HepG2 (cell line): ENCODE results near the gene CHKA. TPM values are rescaled to one million over a fixed set of nuclear protein-coding genes. Genes with fewer than 3 reads are reported as not detected.

Experiments
- ATAC-seq: fragments of 200-7000 bp; cut with Tn5 transposase; 3 replicates; pipeline ENCODE4 v1.9.1; 2020; ENCODE audit warnings: mild to moderate bottlenecking, moderate library complexity
- BruUV-seq: library from RNA; stranded (reverse); fragments of 400-500 nt; replicated peaks from 2 replicates; lab custom pipeline; 2021; lab: Mats Ljungman, UMichigan
- CTCF ChIA-PET: fragments of 300-600 bp; formaldehyde crosslinking; extraction: SDS; loops from one replicate; lab custom pipeline; 2021; ENCODE audit warnings: low total read pairs, inconsistent platforms, low intra/inter-chr PET ratio; lab: Yijun Ruan, JAX
- POLR2A ChIA-PET: fragments of 350-600 bp; sonication (Branson Sonifier 250); formaldehyde crosslinking; loops from one replicate; lab custom pipeline; 2020; ENCODE audit warnings: antibody characterized with exemption, inconsistent platforms; lab: Yijun Ruan, JAX
- DNase-seq: peaks from one replicate; pipeline ENCODE4 v3.0.0-alpha.2; 2015; ENCODE audit warnings: low spot score
- FAIRE-seq: peaks from 3 replicates; lab custom pipeline; 2011; peaks lifted over from hg19 to GRCh38; lab: Jason Lieb, UNC
- H2AFZ ChIP-seq: one replicate; pipeline ENCODE4 v1.6.1; 2011; ENCODE audit warnings: low read length, inconsistent platforms
- H3K27ac ChIP-seq: fragments of 300-600 bp; 3 replicates; pipeline ENCODE4 v1.8.0; 2011; ENCODE audit warnings: mixed run types, mild to moderate bottlenecking, mixed read lengths, low read length, inconsistent platforms; ENCODE audit not compliant: insufficient read depth; ENCODE audit errors: extremely low read length
- H3K27me3 ChIP-seq, 2 experiments: fragments of 200-600 bp in 1 of 2; 2 replicates in 1 of 2; 3 replicates in 1 of 2; pipeline versions ENCODE4 v1.6.0 to v1.8.0; 2011; ENCODE audit warnings: low read length in 2 of 2, mild to moderate bottlenecking in 2 of 2, moderate library complexity in 2 of 2, inconsistent platforms in 1 of 2; ENCODE audit not compliant: insufficient read depth in 2 of 2, control insufficient read depth in 1 of 2
- H3K36me3 ChIP-seq, 2 experiments: fragments of 200-600 bp in 1 of 2; replicated peaks in 1 of 2; 2 replicates in 1 of 2; 3 replicates in 1 of 2; pipeline versions ENCODE4 v1.5.1 to v1.8.0; 2011; ENCODE audit warnings: low read length in 2 of 2, inconsistent platforms in 1 of 2; ENCODE audit not compliant: insufficient read depth in 2 of 2, control insufficient read depth in 1 of 2
- H3K4me1 ChIP-seq: 2 replicates; pipeline ENCODE4 v1.5.1; 2012; ENCODE audit warnings: low read length, inconsistent platforms; ENCODE audit not compliant: insufficient read depth
- H3K4me2 ChIP-seq: 2 replicates; pipeline ENCODE4 v1.6.0; 2011; ENCODE audit warnings: low read depth, low read length, inconsistent platforms
- H3K4me3 ChIP-seq, 3 experiments: fragments of 200-600 bp in 1 of 3; sonication (generic), shearing (Covaris generic) in 1 of 3; replicated peaks in 1 of 3; 2 replicates each; pipeline ENCODE4 v1.5.1; 2011 to 2016; ENCODE audit warnings: low read length in 3 of 3, inconsistent platforms in 2 of 3, low read depth in 2 of 3, mild to moderate bottlenecking in 2 of 3, control low read depth in 1 of 3, mixed read lengths in 1 of 3; ENCODE audit not compliant: insufficient read depth in 1 of 3
- H3K79me2 ChIP-seq: one replicate; pipeline ENCODE4 v1.6.1; 2011; ENCODE audit warnings: low read length, inconsistent platforms; ENCODE audit not compliant: insufficient read depth
- H3K9ac ChIP-seq: 2 replicates; pipeline ENCODE4 v1.6.0; 2011; ENCODE audit warnings: mild to moderate bottlenecking, low read depth, low read length, inconsistent platforms; ENCODE audit not compliant: insufficient read depth
- H3K9me3 ChIP-seq: 2 replicates; pipeline ENCODE4 v1.5.1; 2012; ENCODE audit warnings: mild to moderate bottlenecking, low read length
- H4K20me1 ChIP-seq: 2 replicates; pipeline ENCODE4 v1.6.0; 2011; ENCODE audit warnings: inconsistent platforms, mild to moderate bottlenecking, low read length, moderate library complexity; ENCODE audit not compliant: insufficient read depth
- FOSL2 ChIP-seq: sonication (generic); formaldehyde crosslinking; IDR thresholded peaks from 2 replicates; pipeline ENCODE4 v1.4.0; 2020; ENCODE audit warnings: missing genetic modification reagents
- GMEB2 ChIP-seq: IDR thresholded peaks from 2 replicates; pipeline ENCODE4 v1.6.1; 2016; ENCODE audit warnings: missing biosample characterization, missing genetic modification reagents, low read depth
- KDM1A ChIP-seq: IDR thresholded peaks from 2 replicates; pipeline ENCODE4 v1.6.1; 2016; ENCODE audit warnings: missing compliant biosample characterization
- MLLT10 ChIP-seq: sonication (generic); formaldehyde crosslinking; IDR thresholded peaks from 2 replicates; pipeline ENCODE4 v1.4.0; 2020; ENCODE audit warnings: missing genetic modification reagents
- REPIN1 ChIP-seq: sonication (generic); formaldehyde crosslinking; IDR thresholded peaks from 2 replicates; pipeline ENCODE4 v1.8.0; 2022; ENCODE audit warnings: missing genetic modification reagents, low read depth, mild to moderate bottlenecking, borderline replicate concordance
- ZMYM3 ChIP-seq: sonication (generic); formaldehyde crosslinking; IDR thresholded peaks from 2 replicates; pipeline ENCODE4 v1.5.1; 2020; ENCODE audit warnings: mild to moderate bottlenecking, missing genetic modification reagents
- ZNF205 ChIP-seq: IDR thresholded peaks from 2 replicates; pipeline ENCODE4 v1.6.1; 2018; ENCODE audit warnings: missing biosample characterization, missing genetic modification reagents
- ZNF337 ChIP-seq: sonication (generic); formaldehyde crosslinking; IDR thresholded peaks from 2 replicates; pipeline ENCODE4 v1.5.1; 2020; ENCODE audit warnings: missing genetic modification reagents, low read depth, mild to moderate bottlenecking, borderline replicate concordance
- ZNF597 ChIP-seq: sonication (generic); formaldehyde crosslinking; IDR thresholded peaks from 2 replicates; pipeline ENCODE4 v1.5.0; 2020; ENCODE audit warnings: missing genetic modification reagents
- ZNF629 ChIP-seq: sonication (generic); formaldehyde crosslinking; conservative IDR thresholded peaks from 2 replicates; pipeline ENCODE4 v1.5.0; 2020; ENCODE audit warnings: missing genetic modification reagents
- WGBS: methylation state at CpG from one replicate; pipeline ENCODE4 v1.1.6; 2017; ENCODE audit warnings: low lambda C conversion rate; 5-methylcytosine and 5-hydroxymethylcytosine counted together
- in situ Hi-C: cut with HindIII; loops from 2 replicates; pipeline ENCODE4 v1.10.0; 2017; ENCODE audit warnings: low pct_unique_long_range_greater_than_20kb; ENCODE audit not compliant: extremely low pct_ligation_motif_present
- intact Hi-C: fragments of 100-400 bp; cut with micrococcal nuclease; formaldehyde crosslinking; loops from one replicate; pipeline ENCODE4 v1.10.0; 2022; ENCODE audit not compliant: unreplicated experiment
- polyA plus RNA-seq, 8 experiments: library from polyadenylated mRNA; depleted of rRNA in 3 of 8; stranded (reverse) in 7 of 8; unstranded in 1 of 8; fragments of >200 nt; fragmentation: Illumina TruSeq in 4 of 8; extraction: Trizol in 4 of 8; gene quantifications; 2 replicates each; pipeline versions ENCODE4 v1.2.1 to v1.2.3, GENCODE V29; 2011 to 2016; ENCODE audit warnings: low read depth in 4 of 8, missing spikeins in 1 of 8, mixed read lengths in 1 of 8; ENCODE audit not compliant: insufficient read depth in 1 of 8
- total RNA-seq, 5 experiments: library from RNA; depleted of rRNA; stranded (reverse); fragments of >200 nt; fragmentation: Illumina TruSeq; extraction: Trizol; gene quantifications; 2 replicates each; pipeline ENCODE4 v1.2.3, GENCODE V29; 2016; ENCODE audit warnings: low read depth in 1 of 5

Gene CHKA
- total and polyA plus RNA-seq, 2 of the 13 experiments (the other 11 are each of a cell fraction or from before 2014, with no cell fraction given), result 71.6 to 92.7 TPM

GRCh38 chr11:68145120-68145866 lies 24.1 kb upstream of the CHKA start (continued):
- TF ChIP-seq ZNF205 (CRISPR knock-in tag), result peak; percentile 75
- TF ChIP-seq REPIN1 (CRISPR knock-in tag), result no peak; the same call in none of the 2 replicates
- TF ChIP-seq MLLT10 (CRISPR knock-in tag), result no peak
- no peak; the same call in 1 of the 2 replicates for TF ChIP-seq ZNF337 (CRISPR knock-in tag)
- TF ChIP-seq ZNF597 (CRISPR knock-in tag), result no peak

GRCh38 chr11:68143310-68143689 lies 22.1 kb upstream of the CHKA start:
- Histone ChIP-seq H2AFZ (no peak overlapping the region), H3K9me3 (no peaks in the 10 kb centered on the region), H3K4me2 (no peak overlapping the region), H3K4me1 (peaks cover 91% of the 10 kb centered on the region), H4K20me1 (no peaks in the 10 kb centered on the region), H3K4me3 (no peak overlapping the region), H3K36me3 (no peaks in the 10 kb centered on the region), H3K79me2 (no peaks in the 10 kb centered on the region), H3K27ac (no peak overlapping the region), H3K27me3 (no peaks in the 10 kb centered on the region; a peak in 1 of 5 replicates), H3K9ac (no peak overlapping the region)
- POLR2A ChIA-PET, result interaction anchor here (7.7 kb wide), 1 partner anchor 17 kb away, joined by 196 read pairs; no protein-coding TSS in a partner anchor
- FAIRE-seq (no peak), DNase-seq (no peak), ATAC-seq (no peak)
- intact Hi-C loops (no loop called here), in situ Hi-C loops (no loop called here)
- CTCF ChIA-PET, result no interaction called here
- BruUV-seq, result no TSS peak
- WGBS, result 82% methylated on average over 4 of the region's 4 CpGs
- peak; percentile 31; the same call in 1 of the 2 replicates for TF ChIP-seq ZMYM3 (CRISPR knock-in tag)
- TF ChIP-seq FOSL2 (CRISPR knock-in tag), result peak; percentile 52; the same call in 1 of the 2 replicates
- peak; percentile 71; the same call in 1 of the 2 replicates for TF ChIP-seq KDM1A (CRISPR knock-in tag)
- peak; percentile 93 for TF ChIP-seq ZNF629 (CRISPR knock-in tag)
- TF ChIP-seq GMEB2 (CRISPR knock-in tag), result no peak
